CD4-positive, alpha-beta T cell (primary cell): ENCODE data around the gene CEP350. TPM values are rescaled to one million over a fixed set of nuclear protein-coding genes. Genes with fewer than 3 reads are reported as not detected.

Experiments
- ATAC-seq: fragments of 200-7000 bp; cut with Tn5 transposase; one replicate; pipeline ENCODE4 v1.10.0; 2022; ENCODE audit warnings: mild to moderate bottlenecking; ENCODE audit not compliant: poor library complexity
- CTCF ChIA-PET: fragments of 350-600 bp; sonication (Branson Sonifier 250); formaldehyde crosslinking; loops from one replicate; lab custom pipeline; 2021; ENCODE audit warnings: antibody characterized with exemption, inconsistent platforms; lab: Charles Lee
- POLR2A ChIA-PET: fragments of 350-600 bp; sonication (Branson Sonifier 250); formaldehyde crosslinking; loops from one replicate; lab custom pipeline; 2021; ENCODE audit warnings: antibody characterized with exemption, inconsistent platforms; lab: Charles Lee
- DNase-seq, 14 experiments: peaks; one replicate each; pipeline ENCODE4 v3.0.0-alpha.2; 2013 to 2020; ENCODE audit warnings: mixed read lengths in 2 of 14
- H3K27ac ChIP-seq, 2 donors: one replicate each; pipeline versions ENCODE4 v1.5.1 to v1.7.0; 2013; ENCODE audit warnings: low read length in 2 of 2, low read depth in 1 of 2, mild to moderate bottlenecking in 1 of 2
- H3K27me3 ChIP-seq, 2 experiments: 1 replicate in 1 of 2; 2 replicates in 1 of 2; pipeline versions ENCODE4 v1.6.1 to v1.7.0; 2013; ENCODE audit warnings: low read length in 2 of 2, control low read depth in 1 of 2, mild to moderate bottlenecking in 1 of 2, moderate library complexity in 1 of 2; ENCODE audit not compliant: insufficient read depth in 2 of 2, control insufficient read depth in 1 of 2
- H3K36me3 ChIP-seq: one replicate; pipeline ENCODE4 v1.6.1; 2013; ENCODE audit warnings: low read length, control low read depth; ENCODE audit not compliant: insufficient read depth
- H3K4me1 ChIP-seq: one replicate; pipeline ENCODE4 v1.6.1; 2013; ENCODE audit warnings: low read length, control low read depth; ENCODE audit not compliant: insufficient read depth
- H3K4me3 ChIP-seq: one replicate; pipeline ENCODE4 v1.5.1; 2013; ENCODE audit warnings: mild to moderate bottlenecking, low read length, moderate library complexity
- H3K9me3 ChIP-seq, 2 experiments: 1 replicate in 1 of 2; 2 replicates in 1 of 2; pipeline versions ENCODE4 v1.6.1 to v1.7.0; 2013; ENCODE audit warnings: low read length in 2 of 2, mild to moderate bottlenecking in 2 of 2, control low read depth in 1 of 2, moderate library complexity in 1 of 2; ENCODE audit not compliant: control insufficient read depth in 1 of 2, insufficient read depth in 1 of 2
- H3K27ac Mint-ChIP-seq: one replicate; pipeline ENCODE4 v1.8.0; 2020; ENCODE audit warnings: mixed read lengths
- H3K27me3 Mint-ChIP-seq: one replicate; pipeline ENCODE4 v1.8.0; 2021; ENCODE audit warnings: mixed read lengths
- H3K36me3 Mint-ChIP-seq: one replicate; pipeline ENCODE4 v1.8.0; 2021; ENCODE audit warnings: low read depth, mixed read lengths
- H3K4me1 Mint-ChIP-seq: one replicate; pipeline ENCODE4 v1.8.0; 2021; ENCODE audit warnings: low read depth, mixed read lengths
- H3K4me3 Mint-ChIP-seq: one replicate; pipeline ENCODE4 v1.8.0; 2020; ENCODE audit warnings: mild to moderate bottlenecking, mixed read lengths
- H3K9me3 Mint-ChIP-seq: one replicate; pipeline ENCODE4 v1.8.0; 2020; ENCODE audit warnings: mixed read lengths
- CTCF ChIP-seq: fragments of 200-600 bp; IDR thresholded peaks from one replicate; pipeline ENCODE4 v1.8.0; 2022; ENCODE audit warnings: antibody characterized with exemption, mild to moderate bottlenecking
- intact Hi-C, 2 experiments: fragments of 100-400 bp; cut with DNase I in 1 of 2; cut with micrococcal nuclease in 1 of 2; formaldehyde crosslinking; loops; one replicate each; pipeline versions ENCODE4 v1.15.1 to v1.9.0; 2023 to 2025; cut with DNase I, micrococcal nuclease
- total RNA-seq, 174 experiments: library from RNA in 2 of 174; stranded (reverse) in 2 of 174; gene quantifications; one replicate each; pipeline ENCODE4 v1.2.3 and lab custom pipeline; 2021 to 2026

Gene CEP350
- total RNA-seq, 2 experiments from 2014 or later: 45.5 to 51.4 TPM

GRCh38 chr1:180136331-180136967, 181.8 kb downstream of the CEP350 start:
- no peak overlapping the region for H3K27ac Mint-ChIP-seq
- Histone ChIP-seq H3K4me1 (no peaks in the 10 kb centered on the region), H3K9me3 (no peaks in the 10 kb centered on the region), H3K36me3 (no peaks in the 10 kb centered on the region), H3K4me3 (no peak overlapping the region), H3K27ac (no peak overlapping the region), H3K27me3 (peaks cover 0 to 8% of the 10 kb centered on the region in 2 experiments)
- no peaks in the 10 kb centered on the region for H3K9me3 Mint-ChIP-seq
- intact Hi-C loops: no loop called here
- peaks cover 35% of the 10 kb centered on the region for H3K27me3 Mint-ChIP-seq
- H3K4me3 Mint-ChIP-seq: no peak overlapping the region
- no peaks in the 10 kb centered on the region for H3K4me1 Mint-ChIP-seq
- ChIA-PET POLR2A (no interaction called here), CTCF (no interaction called here)
- TF ChIP-seq CTCF: no peak
- H3K36me3 Mint-ChIP-seq: no peaks in the 10 kb centered on the region
- ATAC-seq (no peak), DNase-seq (no peak)

- no peaks in the 10 kb centered on the region for H3K4me1 ChIP-seq
- no peak overlapping the region for H3K27ac ChIP-seq
- Mint-ChIP-seq H3K4me3 (no peak overlapping the region), H3K27ac (no peak overlapping the region), H3K27me3 (peaks cover 30% of the 10 kb centered on the region), H3K4me1 (no peaks in the 10 kb centered on the region), H3K36me3 (no peaks in the 10 kb centered on the region), H3K9me3 (no peaks in the 10 kb centered on the region)
- ATAC-seq (no peak), DNase-seq (no peak)
- intact Hi-C loops: no loop called here
- no peak overlapping the region for H3K4me3 ChIP-seq
- CTCF ChIA-PET: no interaction called here
- H3K27me3 ChIP-seq: peaks cover 0 to 8% of the 10 kb centered on the region in 2 experiments
- no peaks in the 10 kb centered on the region for H3K9me3 ChIP-seq
- no peak for TF ChIP-seq CTCF
- POLR2A ChIA-PET: no interaction called here
- H3K36me3 ChIP-seq: no peaks in the 10 kb centered on the region
These were observed 182.4 kb downstream of the CEP350 start for GRCh38 chr1:180136968-180137356.

GRCh38 chr1:180137776-180138175, 183.2 kb downstream of the CEP350 start:
- intact Hi-C loops: no loop called here
- no peak for TF ChIP-seq CTCF
- H3K9me3 Mint-ChIP-seq: no peaks in the 10 kb centered on the region
- CTCF ChIA-PET: no interaction called here
- Histone ChIP-seq H3K36me3 (no peaks in the 10 kb centered on the region), H3K4me1 (no peaks in the 10 kb centered on the region), H3K27ac (no peak overlapping the region), H3K9me3 (no peaks in the 10 kb centered on the region), H3K4me3 (no peak overlapping the region), H3K27me3 (peaks cover 0 to 8% of the 10 kb centered on the region in 2 experiments)
- no peaks in the 10 kb centered on the region for H3K36me3 Mint-ChIP-seq
- no peaks in the 10 kb centered on the region for H3K4me1 Mint-ChIP-seq
- no peak overlapping the region for H3K4me3 Mint-ChIP-seq
- ATAC-seq (no peak), DNase-seq (no peak)
- POLR2A ChIA-PET: no interaction called here
- H3K27me3 Mint-ChIP-seq: peaks cover 22% of the 10 kb centered on the region
- H3K27ac Mint-ChIP-seq: no peak overlapping the region
